Astrocyte of the cerebellum (primary cell): ENCODE measurements around the gene VPS13D.

Source experiments
- DNase-seq: peaks from one replicate; pipeline ENCODE4 v3.0.0-alpha.2; 2011; ENCODE audit warnings: low read depth
- H3K4me3 ChIP-seq: 2 replicates; pipeline ENCODE4 v1.5.1; 2011; ENCODE audit warnings: mild to moderate bottlenecking, low read depth, low read length, moderate library complexity
- CTCF ChIP-seq: IDR thresholded peaks from 2 replicates; pipeline ENCODE4 v1.5.1; 2012; ENCODE audit warnings: low read length, low read depth, moderate library complexity, mild to moderate bottlenecking; ENCODE audit errors: missing control alignments
- in situ Hi-C: cut with HindIII; loops from 2 replicates; pipeline ENCODE4 v1.10.0; 2017; ENCODE audit warnings: low sequenced_read_pairs

The VPS13D gene

GRCh38 chr1:12548973-12549459 is 319.2 kb downstream of the VPS13D start:
- H3K4me3 ChIP-seq = no peak overlapping the region
- DNase-seq = no peak
- no peak for TF ChIP-seq CTCF
- in situ Hi-C loops = no loop called here

GRCh38 chr1:12549460-12550349 is 319.9 kb downstream of the VPS13D start:
- peak; percentile 96 for DNase-seq
- in situ Hi-C loops = no loop called here
- no peak for TF ChIP-seq CTCF
- H3K4me3 ChIP-seq = no peak overlapping the region

GRCh38 chr1:12551584-12551983 is 321.8 kb downstream of the VPS13D start:
- no peak for TF ChIP-seq CTCF
- DNase-seq = no peak
- in situ Hi-C loops = no loop called here
- H3K4me3 ChIP-seq = no peak overlapping the region

GRCh38 chr1:12552111-12552888 is 322.5 kb downstream of the VPS13D start:
- DNase-seq = no peak
- no peak for TF ChIP-seq CTCF
- no peak overlapping the region for H3K4me3 ChIP-seq
- in situ Hi-C loops = no loop called here

GRCh38 chr1:12552951-12553921 is 323.4 kb downstream of the VPS13D start:
- no peak for TF ChIP-seq CTCF
- no peak overlapping the region for H3K4me3 ChIP-seq
- in situ Hi-C loops = no loop called here
- DNase-seq = no peak

- TF ChIP-seq CTCF = no peak
- no peak for DNase-seq
- in situ Hi-C loops = no loop called here
- no peak overlapping the region for H3K4me3 ChIP-seq
Observed at GRCh38 chr1:12553963-12554362, 324.1 kb downstream of the VPS13D start.
